Measurements from ENCODE around the gene ARHGEF19. TPM values are rescaled to one million over a fixed set of nuclear protein-coding genes. Genes with fewer than 3 reads are reported as not detected.
A peak's percentile ranks its signal among the peaks of the same experiment; 100 is the strongest.

Gene ARHGEF19
- total and polyA plus RNA-seq, 2 of the 13 experiments (the other 11 are each of a cell fraction or from before 2014, with no cell fraction given) = 1.7 to 1.8 TPM

DNA sequence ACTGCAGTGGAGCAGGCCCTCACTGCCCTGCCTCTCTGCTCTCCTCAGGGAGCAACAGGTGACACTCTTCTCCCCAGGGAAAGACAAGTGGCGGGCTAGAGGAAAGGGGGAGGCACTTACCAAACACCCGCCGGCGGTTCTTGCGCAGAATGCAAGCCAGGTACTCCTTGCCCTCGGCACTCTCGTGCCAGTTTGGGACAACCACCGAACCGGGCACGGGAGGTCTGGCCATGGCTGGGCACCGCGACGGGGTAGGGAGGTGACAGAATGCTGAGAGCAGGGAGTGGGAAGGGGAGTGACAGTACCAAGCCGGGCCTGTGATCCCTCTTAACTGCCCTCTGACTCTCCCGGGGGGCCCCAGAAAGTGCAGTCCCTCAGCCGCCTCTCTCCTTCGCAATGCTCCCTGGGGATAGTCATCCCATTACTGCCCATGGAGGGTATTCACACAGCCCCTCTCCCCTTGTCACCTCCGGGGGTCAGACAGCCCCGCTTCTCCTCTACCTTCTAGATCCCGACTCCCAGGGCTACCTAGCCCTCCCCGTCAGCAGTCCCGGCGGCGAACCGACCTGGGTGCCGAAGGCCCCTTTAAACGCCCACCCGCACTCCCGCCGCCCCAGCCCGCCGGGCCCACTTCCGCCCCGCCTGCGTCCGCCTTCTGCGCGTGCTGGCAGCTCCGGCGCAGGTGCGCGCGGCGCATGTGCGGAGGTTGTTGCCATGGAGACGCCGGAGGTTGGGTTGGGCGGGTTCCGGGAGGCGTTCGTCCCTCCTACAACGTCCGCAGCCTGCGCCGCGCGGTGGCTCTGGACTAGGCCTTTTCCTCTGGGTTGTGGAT lies 24.3 kb upstream of the ARHGEF19 start, which contains the start of gene CPLANE2 (continued):
- TF ChIP-seq, protein P1, sequence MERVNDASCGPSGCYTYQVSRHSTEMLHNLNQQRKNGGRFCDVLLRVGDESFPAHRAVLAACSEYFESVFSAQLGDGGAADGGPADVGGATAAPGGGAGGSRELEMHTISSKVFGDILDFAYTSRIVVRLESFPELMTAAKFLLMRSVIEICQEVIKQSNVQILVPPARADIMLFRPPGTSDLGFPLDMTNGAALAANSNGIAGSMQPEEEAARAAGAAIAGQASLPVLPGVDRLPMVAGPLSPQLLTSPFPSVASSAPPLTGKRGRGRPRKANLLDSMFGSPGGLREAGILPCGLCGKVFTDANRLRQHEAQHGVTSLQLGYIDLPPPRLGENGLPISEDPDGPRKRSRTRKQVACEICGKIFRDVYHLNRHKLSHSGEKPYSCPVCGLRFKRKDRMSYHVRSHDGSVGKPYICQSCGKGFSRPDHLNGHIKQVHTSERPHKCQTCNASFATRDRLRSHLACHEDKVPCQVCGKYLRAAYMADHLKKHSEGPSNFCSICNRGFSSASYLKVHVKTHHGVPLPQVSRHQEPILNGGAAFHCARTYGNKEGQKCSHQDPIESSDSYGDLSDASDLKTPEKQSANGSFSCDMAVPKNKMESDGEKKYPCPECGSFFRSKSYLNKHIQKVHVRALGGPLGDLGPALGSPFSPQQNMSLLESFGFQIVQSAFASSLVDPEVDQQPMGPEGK (CRISPR knock-in tag; IDR thresholded peaks at IDR 0.05) = peak; percentile 40; the same call in 1 of the 2 replicates
- TF ChIP-seq ZNF343 (CRISPR knock-in tag; IDR thresholded peaks at IDR 0.05) = no peak

GRCh38 chr1:16235944-16236510 lies 23.6 kb upstream of the ARHGEF19 start:
- peak overlapping the region; percentile 47 for H2AFZ ChIP-seq (ENCODE audit: low read length)
- CTCF ChIA-PET (ENCODE audit: low intra/inter-chr PET ratio, low total read pairs) = no interaction called here

More at GRCh38 chr1:16235944-16236510, 23.6 kb upstream of the ARHGEF19 start:
- no peak overlapping the region for H3K27ac ChIP-seq (ENCODE audit: extremely low read length, insufficient read depth, low read length)
- BruUV-seq (replicated peaks) = no TSS peak
- H3K4me1 ChIP-seq (ENCODE audit: insufficient read depth, low read length) = peaks cover 43% of the 10 kb centered on the region
- WGBS (ENCODE audit: low lambda C conversion rate) = 36% methylated on average over 3 of the region's 6 CpGs
- FAIRE-seq (peak; percentile 43), ATAC-seq (peak; percentile 76), DNase-seq (ENCODE audit: low spot score) (peak; percentile 35)
- H3K79me2 ChIP-seq (ENCODE audit: insufficient read depth, low read length) = no peaks in the 10 kb centered on the region
- peak overlapping the region; percentile 66 to 79 (median 67) for H3K4me3 ChIP-seq (replicated peaks in 1 of 3; ENCODE audit: insufficient read depth in 1 of 3, low read depth in 2 of 3, low read length in 3 of 3)
- no peaks in the 10 kb centered on the region for H3K27me3 ChIP-seq (ENCODE audit: control insufficient read depth in 1 of 2, insufficient read depth in 2 of 2, low read length in 2 of 2)
- in situ Hi-C loops (cut with HindIII; ENCODE audit: extremely low pct_ligation_motif_present, low pct_unique_long_range_greater_than_20kb) (no loop called here), intact Hi-C loops (cut with micrococcal nuclease; ENCODE audit: unreplicated experiment) (loop anchor here (1.0 to 2.0 kb wide), 3 partner anchors 16 to 157 kb away; no protein-coding TSS in a partner anchor)
- peak overlapping the region; percentile 97 for H3K4me2 ChIP-seq (ENCODE audit: low read depth, low read length)
- H3K36me3 ChIP-seq (replicated peaks in 1 of 2; ENCODE audit: control insufficient read depth in 1 of 2, insufficient read depth in 2 of 2, low read length in 2 of 2) = no peaks in the 10 kb centered on the region
- POLR2A ChIA-PET = interaction anchor here (2.0 kb wide), 1 partner anchor 29 kb away, joined by 7 read pairs; no protein-coding TSS in a partner anchor
- 0 out of 2 replicates have a peak, but pooled peaks have one; percentile 13 for TF ChIP-seq SP4 (CRISPR knock-in tag; IDR thresholded peaks at IDR 0.05)
- TF ChIP-seq FOXA3 (CRISPR knock-in tag; IDR thresholded peaks at IDR 0.05) = 0 out of 2 replicates have a peak, but pooled peaks have one; percentile 7
- no peak for TF ChIP-seq ZGPAT (CRISPR knock-in tag; IDR thresholded peaks at IDR 0.05)
- no peak for TF ChIP-seq EEA1 (CRISPR knock-in tag; IDR thresholded peaks at IDR 0.05; ENCODE audit: borderline replicate concordance)
- 0 out of 2 replicates have a peak, but pooled peaks have one; percentile 36 for TF ChIP-seq ZNF788 (CRISPR knock-in tag; IDR thresholded peaks at IDR 0.05; ENCODE audit: borderline replicate concordance)
- peak; percentile 35; the same call in 1 of the 3 replicates for TF ChIP-seq MXI1 (IDR thresholded peaks at IDR 0.05; ENCODE audit: borderline replicate concordance, low read depth, low read length)
- no peaks in the 10 kb centered on the region for H4K20me1 ChIP-seq (ENCODE audit: insufficient read depth, low read length)
- no peaks in the 10 kb centered on the region for H3K9me3 ChIP-seq (ENCODE audit: low read length)
- no peak overlapping the region for H3K9ac ChIP-seq (ENCODE audit: insufficient read depth, low read depth, low read length)

Data from HepG2 (cell line).